DMS153 treated with DMSO at 0.1 percent for 48 hours (cell line): ENCODE data around the gene MB.

Experiments
- DNase-seq: peaks from one replicate; lab custom pipeline; 2025; ENCODE audit not compliant: unreplicated experiment; lab: John Stamatoyannopoulos, UW

Gene MB

GRCh38 chr22:35618427-35619223 lies 1.5 kb upstream of the MB start:
- no peak for DNase-seq

GRCh38 chr22:35616043-35616442 lies 1.1 kb downstream of the MB start:
- no peak for DNase-seq

GRCh38 chr22:35615156-35615555 lies 2.0 kb downstream of the MB start:
- DNase-seq, result no peak

GRCh38 chr22:35614404-35614803 lies 2.7 kb downstream of the MB start:
- DNase-seq, result no peak

- DNase-seq, result no peak
Observed at GRCh38 chr22:35612903-35613302, 4.2 kb downstream of the MB start.

- DNase-seq, result no peak
Observed at GRCh38 chr22:35611891-35612576, 5.1 kb downstream of the MB start.

- DNase-seq, result no peak
Observed at GRCh38 chr22:35611200-35611890, 5.8 kb downstream of the MB start.

- DNase-seq, result no peak
Observed at GRCh38 chr22:35610741-35611140, 6.4 kb downstream of the MB start.

- no peak for DNase-seq
Observed at GRCh38 chr22:35609761-35610160, 7.4 kb downstream of the MB start.

- no peak for DNase-seq
Observed at GRCh38 chr22:35609261-35609660, 7.9 kb downstream of the MB start.

GRCh38 chr22:35608088-35608487 lies 9.0 kb downstream of the MB start:
- DNase-seq, result no peak

- DNase-seq, result no peak
Observed at GRCh38 chr22:35606916-35607315, 10.2 kb downstream of the MB start.

GRCh38 chr22:35605851-35606481 lies 11.2 kb downstream of the MB start:
- no peak for DNase-seq

GRCh38 chr22:35605369-35605680 lies 11.8 kb downstream of the MB start:
- DNase-seq, result no peak

- no peak for DNase-seq
Observed at GRCh38 chr22:35604621-35605368, 12.3 kb downstream of the MB start.

- no peak for DNase-seq
Observed at GRCh38 chr22:35601743-35602615, 15.2 kb downstream of the MB start.

GRCh38 chr22:35601013-35601580 lies 16.0 kb downstream of the MB start:
- no peak for DNase-seq

- DNase-seq, result no peak
Observed at GRCh38 chr22:35600476-35600875, 16.7 kb downstream of the MB start.

GRCh38 chr22:35599364-35599763 lies 17.8 kb downstream of the MB start:
- no peak for DNase-seq

GRCh38 chr22:35598396-35598710 lies 18.8 kb downstream of the MB start:
- DNase-seq, result no peak
